ENCODE results near the gene FGF14.

GRCh38 chr13:101830035-101830434, 571.8 kb downstream of the FGF14 start:
- TF ChIP-seq CTCF (IDR thresholded peaks at IDR 0.05) (no peak), ZFX (IDR thresholded peaks at IDR 0.05; ENCODE audit: borderline replicate concordance) (no peak)

All from 22Rv1 (cell line).